ENCODE results near the gene ZNF557. TPM values are rescaled to one million over a fixed set of nuclear protein-coding genes. Genes with fewer than 3 reads are reported as not detected.
"Not testable (repeated sequence)": the region's sequence is repeated elsewhere in the genome, so short reads cannot be mapped to it uniquely, and the experiment has no call there.

ZNF557 gene
- total RNA-seq, 2 donors from 2014 or later: 14.0 to 17.3 TPM

- Mint-ChIP-seq H3K36me3 (no peaks in the 10 kb centered on the region), H3K27me3 (no peaks in the 10 kb centered on the region), H3K9me3 (no peaks in the 10 kb centered on the region), H3K27ac (no peak overlapping the region), H3K4me3 (no peak overlapping the region), H3K4me1 (ENCODE audit: low read depth in 2 of 2) (no peaks in the 10 kb centered on the region)
- peak in 1 of 2 donors; percentile 32 for ATAC-seq
- DNase-seq (ENCODE audit: low spot score): no peak
Measured at GRCh38 chr19:7063339-7063738, 6.2 kb upstream of the ZNF557 start.

GRCh38 chr19:7063764-7064418 lies 5.6 kb upstream of the ZNF557 start:
- no peak overlapping the region for H3K27ac Mint-ChIP-seq
- no peaks in the 10 kb centered on the region for H3K36me3 Mint-ChIP-seq
- H3K4me3 Mint-ChIP-seq: no peak overlapping the region
- ATAC-seq: peak in 1 of 2 donors; percentile 64
- no peaks in the 10 kb centered on the region for H3K9me3 Mint-ChIP-seq
- peaks cover 2 to 3% of the 10 kb centered on the region in 2 donors for H3K4me1 Mint-ChIP-seq (ENCODE audit: low read depth in 2 of 2)
- DNase-seq (ENCODE audit: low spot score): no peak
- no peaks in the 10 kb centered on the region for H3K27me3 Mint-ChIP-seq

DNA sequence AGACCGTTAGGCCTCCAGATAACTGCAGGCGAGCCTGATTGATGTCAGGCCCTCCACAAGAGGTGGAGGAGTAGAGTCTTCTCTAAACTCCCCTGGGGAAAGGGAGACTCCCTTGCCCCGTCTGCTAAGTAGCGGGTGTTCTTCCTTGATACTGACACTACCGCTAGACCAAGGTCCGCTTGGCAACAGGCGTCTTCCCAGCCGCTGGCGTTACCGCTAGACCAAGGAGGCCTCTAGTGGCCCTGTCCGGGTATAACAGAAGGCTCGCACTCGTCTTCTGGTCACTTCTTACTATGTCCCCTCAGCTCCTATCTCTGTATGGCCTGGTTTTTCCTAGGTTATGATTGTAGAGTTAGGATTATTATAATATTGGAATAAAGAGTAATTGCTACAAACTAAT lies 2.4 kb upstream of the ZNF557 start:
- ATAC-seq: not testable (repeated sequence)

GRCh38 chr19:7067716-7068115 lies 1.8 kb upstream of the ZNF557 start:
- Mint-ChIP-seq H3K4me3 (no peak overlapping the region), H3K9me3 (no peaks in the 10 kb centered on the region), H3K4me1 (ENCODE audit: low read depth in 2 of 2) (peaks cover 9 to 12% of the 10 kb centered on the region in 2 donors), H3K27me3 (no peaks in the 10 kb centered on the region), H3K36me3 (peaks cover 6% of the 10 kb centered on the region), H3K27ac (no peak overlapping the region)
- no peak for ATAC-seq
- DNase-seq (ENCODE audit: low spot score): no peak

More for the DNA sequence above, 2.4 kb upstream of the ZNF557 start:
- H3K4me1 Mint-ChIP-seq (ENCODE audit: low read depth in 2 of 2); DNase-seq (ENCODE audit: low spot score); H3K36me3 Mint-ChIP-seq; H3K27ac Mint-ChIP-seq; H3K4me3 Mint-ChIP-seq; H3K9me3 Mint-ChIP-seq; H3K27me3 Mint-ChIP-seq: not testable (repeated sequence)

DNA sequence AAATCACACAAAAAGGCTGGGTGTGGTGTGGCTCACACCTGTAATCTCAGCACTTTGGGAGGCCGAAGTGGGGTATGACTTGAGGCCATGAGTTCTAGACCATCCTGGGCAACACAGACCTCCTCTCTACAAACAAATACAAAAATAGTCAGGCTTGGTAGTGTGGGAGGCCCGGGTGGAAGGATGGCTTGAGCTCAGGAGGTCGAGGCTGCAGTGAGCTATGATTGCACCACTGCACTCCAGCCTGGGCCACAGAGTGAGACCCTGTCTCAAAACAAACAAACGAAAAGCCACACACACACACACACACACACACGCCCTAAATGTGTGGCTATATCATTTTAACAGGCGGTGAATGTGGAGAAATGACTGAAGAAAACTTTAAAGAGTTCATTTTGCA lies 904 bp upstream of the ZNF557 start:
- H3K9me3 Mint-ChIP-seq: no peaks in the 10 kb centered on the region
- peaks cover 10 to 12% of the 10 kb centered on the region in 2 donors for H3K4me1 Mint-ChIP-seq (ENCODE audit: low read depth in 2 of 2)
- ATAC-seq (no peak), DNase-seq (ENCODE audit: low spot score) (no peak)
- peaks cover 7% of the 10 kb centered on the region for H3K36me3 Mint-ChIP-seq
- H3K27me3 Mint-ChIP-seq: no peaks in the 10 kb centered on the region
- peak overlapping the region; percentile 91 for H3K4me3 Mint-ChIP-seq
- peak overlapping the region; percentile 93 to 97 for H3K27ac Mint-ChIP-seq

- Mint-ChIP-seq H3K4me1 (ENCODE audit: low read depth in 2 of 2) (peaks cover 12 to 13% of the 10 kb centered on the region in 2 donors), H3K36me3 (peaks cover 15% of the 10 kb centered on the region), H3K9me3 (no peaks in the 10 kb centered on the region), H3K4me3 (peak overlapping the region; percentile 91), H3K27ac (peak overlapping the region; percentile 93 to 97), H3K27me3 (no peaks in the 10 kb centered on the region)
- no peak for DNase-seq (ENCODE audit: low spot score)
- peak in 1 of 2 donors; percentile 25 for ATAC-seq
Measured at GRCh38 chr19:7069904-7070226, 362 bp downstream of the ZNF557 start.

GRCh38 chr19:7072541-7072940 lies 3.0 kb downstream of the ZNF557 start:
- peaks cover 35% of the 10 kb centered on the region for H3K36me3 Mint-ChIP-seq
- H3K4me3 Mint-ChIP-seq: peak overlapping the region; percentile 19
- H3K27me3 Mint-ChIP-seq: no peaks in the 10 kb centered on the region
- H3K9me3 Mint-ChIP-seq: no peaks in the 10 kb centered on the region
- peaks cover 12 to 13% of the 10 kb centered on the region in 2 donors for H3K4me1 Mint-ChIP-seq (ENCODE audit: low read depth in 2 of 2)
- ATAC-seq (no peak), DNase-seq (ENCODE audit: low spot score) (no peak)
- H3K27ac Mint-ChIP-seq: no peak overlapping the region

DNA sequence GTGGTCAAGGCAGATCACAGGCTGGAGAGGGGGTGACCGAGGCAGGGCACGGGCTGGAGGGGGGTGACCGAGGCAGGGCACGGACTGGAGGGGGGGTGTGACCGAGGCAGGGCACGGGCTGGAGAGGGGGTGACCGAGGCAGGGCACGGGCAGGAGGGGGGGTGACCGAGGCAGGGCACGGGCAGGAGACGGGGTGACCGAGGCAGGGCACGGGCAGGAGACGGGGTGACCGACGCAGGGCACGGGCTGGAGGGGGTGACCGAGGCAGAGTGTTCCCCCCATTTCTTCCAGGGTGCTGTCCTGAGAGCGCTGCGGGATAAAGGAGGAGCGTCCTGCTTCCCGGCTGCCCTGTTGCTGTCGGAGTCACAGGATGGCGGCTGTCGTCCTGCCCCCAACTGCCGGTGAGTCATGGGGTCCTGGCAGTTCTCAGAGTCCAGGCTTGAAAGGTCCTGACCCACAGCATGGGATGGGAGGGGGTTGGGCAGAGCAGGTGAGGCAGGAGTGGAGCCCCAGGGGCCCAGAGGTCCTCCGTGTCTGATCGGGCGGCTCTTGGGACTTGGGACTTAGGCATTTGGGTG lies 5.3 kb downstream of the ZNF557 start:
- no peaks in the 10 kb centered on the region for H3K27me3 Mint-ChIP-seq
- no peak overlapping the region for H3K27ac Mint-ChIP-seq
- DNase-seq (ENCODE audit: low spot score) (no peak), ATAC-seq (no peak)
- peaks cover 9% of the 10 kb centered on the region for H3K9me3 Mint-ChIP-seq
- peaks cover 6 to 11% of the 10 kb centered on the region in 2 donors for H3K4me1 Mint-ChIP-seq (ENCODE audit: low read depth in 2 of 2)
- no peak overlapping the region for H3K4me3 Mint-ChIP-seq
- peaks cover 58% of the 10 kb centered on the region for H3K36me3 Mint-ChIP-seq

DNA sequence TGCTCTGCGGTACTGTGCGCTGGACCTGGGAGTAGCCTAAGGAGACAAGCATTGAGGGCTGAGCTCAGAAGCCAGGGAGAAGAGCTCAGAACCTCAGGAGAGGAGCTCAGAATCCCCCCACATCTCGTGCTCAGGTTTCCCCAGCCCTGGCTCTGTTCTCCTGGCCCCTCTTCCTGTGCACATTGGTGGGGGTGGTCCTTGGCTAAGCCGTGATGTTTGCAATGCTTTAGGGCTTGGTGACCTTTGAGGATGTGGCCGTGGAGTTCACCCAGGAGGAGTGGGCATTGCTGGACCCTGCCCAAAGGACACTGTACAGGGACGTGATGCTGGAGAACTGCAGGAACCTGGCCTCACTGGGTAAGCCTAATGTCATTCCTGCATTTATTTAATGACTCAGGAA lies 6.6 kb downstream of the ZNF557 start:
- Mint-ChIP-seq H3K27ac (no peak overlapping the region), H3K4me3 (no peak overlapping the region), H3K36me3 (peaks cover 69% of the 10 kb centered on the region), H3K27me3 (no peaks in the 10 kb centered on the region), H3K9me3 (peaks cover 13% of the 10 kb centered on the region), H3K4me1 (ENCODE audit: low read depth in 2 of 2) (peaks cover 6 to 11% of the 10 kb centered on the region in 2 donors)
- DNase-seq (ENCODE audit: low spot score) (no peak), ATAC-seq (no peak)

GRCh38 chr19:7078008-7078407 lies 8.5 kb downstream of the ZNF557 start:
- Mint-ChIP-seq H3K9me3 (peaks cover 20% of the 10 kb centered on the region), H3K4me1 (ENCODE audit: low read depth in 2 of 2) (peaks cover 0 to 6% of the 10 kb centered on the region in 2 donors), H3K4me3 (no peak overlapping the region), H3K27ac (no peak overlapping the region), H3K27me3 (no peaks in the 10 kb centered on the region), H3K36me3 (peaks cover 76% of the 10 kb centered on the region)
- DNase-seq (ENCODE audit: low spot score) (no peak), ATAC-seq (no peak)

DNA sequence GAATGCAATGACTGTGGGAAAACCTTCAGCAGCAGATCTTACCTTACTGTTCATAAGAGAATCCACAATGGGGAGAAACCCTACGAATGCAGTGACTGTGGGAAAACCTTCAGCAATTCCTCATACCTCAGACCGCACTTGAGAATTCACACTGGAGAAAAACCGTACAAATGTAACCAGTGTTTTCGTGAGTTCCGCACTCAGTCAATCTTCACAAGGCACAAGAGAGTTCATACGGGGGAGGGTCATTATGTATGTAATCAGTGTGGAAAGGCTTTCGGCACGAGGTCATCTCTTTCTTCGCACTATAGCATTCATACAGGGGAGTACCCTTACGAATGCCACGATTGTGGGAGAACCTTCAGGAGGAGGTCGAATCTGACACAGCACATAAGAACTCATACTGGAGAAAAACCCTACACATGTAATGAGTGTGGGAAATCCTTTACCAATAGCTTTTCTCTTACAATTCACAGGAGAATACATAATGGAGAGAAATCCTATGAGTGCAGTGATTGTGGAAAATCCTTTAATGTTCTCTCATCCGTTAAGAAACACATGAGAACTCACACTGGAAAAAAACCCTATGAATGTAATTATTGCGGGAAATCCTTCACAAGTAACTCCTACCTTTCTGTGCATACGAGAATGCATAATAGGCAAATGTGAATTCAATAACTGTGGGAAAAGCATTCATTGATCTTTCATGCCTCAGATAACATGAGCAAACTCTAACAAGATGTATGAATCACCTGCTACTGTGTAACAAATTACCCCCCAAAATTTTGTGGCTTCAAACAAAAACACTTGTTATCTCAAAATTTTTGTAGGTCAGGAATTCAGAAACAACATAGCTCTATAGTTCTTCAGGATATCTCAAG lies 13.8 kb downstream of the ZNF557 start:
- Mint-ChIP-seq H3K4me3 (no peak overlapping the region), H3K4me1 (ENCODE audit: low read depth in 2 of 2) (peaks cover 0 to 3% of the 10 kb centered on the region in 2 donors), H3K36me3 (peaks cover 68% of the 10 kb centered on the region), H3K27ac (no peak overlapping the region), H3K9me3 (peaks cover 31% of the 10 kb centered on the region), H3K27me3 (no peaks in the 10 kb centered on the region)
- DNase-seq (ENCODE audit: low spot score) (no peak), ATAC-seq (no peak)

DNA sequence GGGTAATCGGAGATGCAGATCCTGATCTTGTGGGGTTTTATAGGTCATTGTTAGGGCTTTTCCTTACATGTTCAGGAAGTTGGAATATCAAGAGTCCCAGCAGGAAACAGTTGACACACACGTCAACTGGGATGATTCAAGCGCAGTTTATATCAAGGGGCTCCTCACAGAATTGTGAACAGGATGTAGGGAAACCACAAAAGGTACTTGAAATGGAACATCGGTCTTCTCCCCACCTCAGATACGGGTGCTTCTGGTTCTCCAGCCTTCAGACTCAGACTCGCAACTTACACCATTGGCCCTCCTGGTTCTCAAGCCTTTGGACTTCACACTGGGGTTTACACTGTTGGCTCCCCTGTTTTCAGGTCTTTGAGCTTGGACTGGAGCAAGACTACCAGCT lies 19.5 kb downstream of the ZNF557 start:
- Mint-ChIP-seq H3K36me3 (peaks cover 33% of the 10 kb centered on the region), H3K9me3 (peaks cover 19% of the 10 kb centered on the region), H3K27ac (no peak overlapping the region), H3K4me1 (ENCODE audit: low read depth in 2 of 2) (peaks cover 0 to 3% of the 10 kb centered on the region in 2 donors), H3K4me3 (no peak overlapping the region), H3K27me3 (no peaks in the 10 kb centered on the region)
- ATAC-seq: no peak
- no peak for DNase-seq (ENCODE audit: low spot score)

DNA sequence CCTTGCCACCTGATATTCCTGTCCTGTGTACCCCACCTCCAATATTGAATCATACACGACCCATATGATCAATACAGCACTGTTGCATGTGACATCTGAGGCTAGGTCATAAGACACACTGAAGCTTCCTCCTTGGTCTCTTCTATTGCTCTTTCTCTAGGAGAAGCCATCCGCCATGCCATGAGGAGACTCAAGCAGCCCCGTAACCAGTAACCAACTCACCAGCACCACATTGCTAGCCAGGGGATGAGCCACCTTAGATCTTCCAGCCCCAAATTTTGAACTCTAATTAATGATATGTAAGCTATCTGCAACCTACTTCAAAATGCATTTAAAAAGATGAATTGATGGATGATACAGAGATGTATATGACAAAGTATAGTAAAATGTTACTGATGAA lies 28.6 kb downstream of the ZNF557 start:
- Mint-ChIP-seq H3K4me3 (peak overlapping the region; percentile 94), H3K9me3 (peaks cover 19% of the 10 kb centered on the region), H3K4me1 (ENCODE audit: low read depth in 2 of 2) (peaks cover 10 to 14% of the 10 kb centered on the region in 2 donors), H3K27me3 (no peaks in the 10 kb centered on the region), H3K36me3 (peaks cover 17% of the 10 kb centered on the region), H3K27ac (peak overlapping the region; percentile 81 to 90)
- ATAC-seq: no peak
- no peak for DNase-seq (ENCODE audit: low spot score)
